Islet of Langerhans (tissue), 1 donor: ENCODE measurements around the gene PCNX3.

Experiments used
- FAIRE-seq: peaks from one replicate; lab custom pipeline; 2011; peaks lifted over from hg19 to GRCh38; lab: Jason Lieb, UNC

The PCNX3 gene

GRCh38 chr11:65640483-65641296, 25.1 kb downstream of the PCNX3 start:
- no peak for FAIRE-seq

- FAIRE-seq = no peak
These were observed 25.9 kb downstream of the PCNX3 start for GRCh38 chr11:65641297-65642013.

GRCh38 chr11:65642014-65642671, 26.6 kb downstream of the PCNX3 start:
- FAIRE-seq = no peak

- no peak for FAIRE-seq
These were observed 28.4 kb downstream of the PCNX3 start for GRCh38 chr11:65643971-65644370.

- no peak for FAIRE-seq
These were observed 29.3 kb downstream of the PCNX3 start for GRCh38 chr11:65644837-65645236.

- no peak for FAIRE-seq
These were observed 30.1 kb downstream of the PCNX3 start for GRCh38 chr11:65645710-65646109.

- FAIRE-seq = no peak
These were observed 30.8 kb downstream of the PCNX3 start for GRCh38 chr11:65646288-65646957.

GRCh38 chr11:65646958-65647701, 31.6 kb downstream of the PCNX3 start:
- no peak for FAIRE-seq

GRCh38 chr11:65648997-65649493, 33.5 kb downstream of the PCNX3 start:
- no peak for FAIRE-seq

GRCh38 chr11:65649656-65650546, 34.3 kb downstream of the PCNX3 start:
- no peak for FAIRE-seq

- FAIRE-seq = no peak
These were observed 35.2 kb downstream of the PCNX3 start for GRCh38 chr11:65650547-65651338.

GRCh38 chr11:65651339-65651588, 35.7 kb downstream of the PCNX3 start:
- FAIRE-seq = no peak

GRCh38 chr11:65651589-65652510, 36.3 kb downstream of the PCNX3 start:
- no peak for FAIRE-seq

GRCh38 chr11:65652511-65653228, 37.1 kb downstream of the PCNX3 start:
- FAIRE-seq = no peak

- no peak for FAIRE-seq
These were observed 38.0 kb downstream of the PCNX3 start for GRCh38 chr11:65653229-65654225.

GRCh38 chr11:65654375-65655349, 39.1 kb downstream of the PCNX3 start:
- no peak for FAIRE-seq
